T-helper 1 cell treated with Interleukin-12 subunit alpha and Interleukin-12 subunit beta and Interleukin-4 antibody, amounts not matched to agents 30 μg/mL and 1 μg/mL, for 36 hours (primary cell): ENCODE results near the gene RTEL1.
"Not testable (repeated sequence)": the region's sequence is repeated elsewhere in the genome, so short reads cannot be mapped to it uniquely, and the experiment has no call there.

ENCODE experiments used
- H3K27ac Mint-ChIP-seq: one replicate; pipeline ENCODE4 v1.8.0; 2021; ENCODE audit warnings: mild to moderate bottlenecking, mixed read lengths
- H3K27me3 Mint-ChIP-seq: one replicate; pipeline ENCODE4 v1.8.0; 2021; ENCODE audit warnings: low read depth, mixed read lengths
- H3K36me3 Mint-ChIP-seq: one replicate; pipeline ENCODE4 v1.8.0; 2021; ENCODE audit warnings: low read depth, mixed read lengths
- H3K4me1 Mint-ChIP-seq: one replicate; pipeline ENCODE4 v1.8.0; 2021; ENCODE audit warnings: low read depth, mixed read lengths
- H3K4me3 Mint-ChIP-seq: one replicate; pipeline ENCODE4 v1.8.0; 2021; ENCODE audit warnings: mild to moderate bottlenecking, moderate library complexity, mixed read lengths
- H3K9me3 Mint-ChIP-seq: one replicate; pipeline ENCODE4 v1.8.0; 2021; ENCODE audit warnings: mixed read lengths

RTEL1 gene, protein sequence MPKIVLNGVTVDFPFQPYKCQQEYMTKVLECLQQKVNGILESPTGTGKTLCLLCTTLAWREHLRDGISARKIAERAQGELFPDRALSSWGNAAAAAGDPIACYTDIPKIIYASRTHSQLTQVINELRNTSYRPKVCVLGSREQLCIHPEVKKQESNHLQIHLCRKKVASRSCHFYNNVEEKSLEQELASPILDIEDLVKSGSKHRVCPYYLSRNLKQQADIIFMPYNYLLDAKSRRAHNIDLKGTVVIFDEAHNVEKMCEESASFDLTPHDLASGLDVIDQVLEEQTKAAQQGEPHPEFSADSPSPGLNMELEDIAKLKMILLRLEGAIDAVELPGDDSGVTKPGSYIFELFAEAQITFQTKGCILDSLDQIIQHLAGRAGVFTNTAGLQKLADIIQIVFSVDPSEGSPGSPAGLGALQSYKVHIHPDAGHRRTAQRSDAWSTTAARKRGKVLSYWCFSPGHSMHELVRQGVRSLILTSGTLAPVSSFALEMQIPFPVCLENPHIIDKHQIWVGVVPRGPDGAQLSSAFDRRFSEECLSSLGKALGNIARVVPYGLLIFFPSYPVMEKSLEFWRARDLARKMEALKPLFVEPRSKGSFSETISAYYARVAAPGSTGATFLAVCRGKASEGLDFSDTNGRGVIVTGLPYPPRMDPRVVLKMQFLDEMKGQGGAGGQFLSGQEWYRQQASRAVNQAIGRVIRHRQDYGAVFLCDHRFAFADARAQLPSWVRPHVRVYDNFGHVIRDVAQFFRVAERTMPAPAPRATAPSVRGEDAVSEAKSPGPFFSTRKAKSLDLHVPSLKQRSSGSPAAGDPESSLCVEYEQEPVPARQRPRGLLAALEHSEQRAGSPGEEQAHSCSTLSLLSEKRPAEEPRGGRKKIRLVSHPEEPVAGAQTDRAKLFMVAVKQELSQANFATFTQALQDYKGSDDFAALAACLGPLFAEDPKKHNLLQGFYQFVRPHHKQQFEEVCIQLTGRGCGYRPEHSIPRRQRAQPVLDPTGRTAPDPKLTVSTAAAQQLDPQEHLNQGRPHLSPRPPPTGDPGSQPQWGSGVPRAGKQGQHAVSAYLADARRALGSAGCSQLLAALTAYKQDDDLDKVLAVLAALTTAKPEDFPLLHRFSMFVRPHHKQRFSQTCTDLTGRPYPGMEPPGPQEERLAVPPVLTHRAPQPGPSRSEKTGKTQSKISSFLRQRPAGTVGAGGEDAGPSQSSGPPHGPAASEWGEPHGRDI (N-terminal part only)

GRCh38 chr20:63657937-63658748, at the start of gene RTEL1:
RTEL1 (plus strand) TSS chr20:63658312; CDS start chr20:63659403, 1,091 bp downstream.
- H3K4me3 Mint-ChIP-seq: peak within 1 kb of the TSS; percentile 89
- H3K9me3 Mint-ChIP-seq: no peaks in the 10 kb centered on the region
- peak within 1 kb of the TSS; percentile 93 for H3K27ac Mint-ChIP-seq
- H3K27me3 Mint-ChIP-seq: peaks cover 9% of the 10 kb centered on the region
- H3K36me3 Mint-ChIP-seq: peaks cover 5% of the 10 kb centered on the region
- H3K4me1 Mint-ChIP-seq: peaks cover 24% of the 10 kb centered on the region

DNA sequence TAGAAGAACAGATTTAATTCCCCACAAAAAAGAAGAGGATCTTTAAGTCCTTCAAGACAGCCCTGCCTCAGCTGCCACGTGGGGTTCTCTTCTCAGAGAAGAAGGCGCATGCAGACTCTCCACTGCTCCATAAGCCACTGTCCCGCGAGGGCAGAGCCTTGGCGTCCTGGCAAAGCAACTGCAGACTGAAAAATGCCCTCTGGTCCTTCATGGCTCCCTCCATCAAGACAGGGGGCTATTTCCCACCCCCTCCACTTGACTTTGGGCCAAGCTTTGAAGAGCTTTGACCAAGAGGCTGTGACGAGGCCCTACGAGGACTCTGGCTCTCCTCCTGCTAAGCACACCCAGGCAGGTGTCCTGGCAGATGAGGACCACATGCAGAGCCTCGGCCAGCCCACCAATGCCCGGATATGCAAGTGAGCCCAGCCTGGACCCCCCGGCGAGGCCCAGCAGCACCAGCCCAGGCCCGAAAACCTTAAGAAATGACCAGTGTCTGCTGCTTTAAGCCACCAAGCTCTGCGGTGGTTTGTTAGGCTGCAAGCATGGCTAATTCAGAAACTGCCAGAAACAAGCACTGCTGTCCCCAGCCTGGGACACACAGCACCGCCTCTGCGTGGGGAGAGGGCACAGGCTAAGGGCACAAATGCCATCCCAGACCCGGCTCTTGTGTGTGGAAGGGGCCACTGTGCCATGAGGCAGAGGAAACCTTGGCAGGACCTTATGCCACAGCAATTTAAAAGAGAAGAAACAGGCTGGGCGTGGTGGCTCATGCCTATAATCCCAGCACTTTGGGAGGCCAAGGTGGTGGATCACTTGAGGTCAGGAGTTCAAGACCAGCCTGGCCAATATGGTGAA, 47.3 kb upstream of the RTEL1 start:
- H3K4me1 Mint-ChIP-seq: no peaks in the 10 kb centered on the region
- no peak overlapping the region for H3K4me3 Mint-ChIP-seq
- H3K27me3 Mint-ChIP-seq: no peaks in the 10 kb centered on the region
- H3K36me3 Mint-ChIP-seq: peaks cover 18% of the 10 kb centered on the region
- H3K9me3 Mint-ChIP-seq: no peaks in the 10 kb centered on the region
- no peak overlapping the region for H3K27ac Mint-ChIP-seq

DNA sequence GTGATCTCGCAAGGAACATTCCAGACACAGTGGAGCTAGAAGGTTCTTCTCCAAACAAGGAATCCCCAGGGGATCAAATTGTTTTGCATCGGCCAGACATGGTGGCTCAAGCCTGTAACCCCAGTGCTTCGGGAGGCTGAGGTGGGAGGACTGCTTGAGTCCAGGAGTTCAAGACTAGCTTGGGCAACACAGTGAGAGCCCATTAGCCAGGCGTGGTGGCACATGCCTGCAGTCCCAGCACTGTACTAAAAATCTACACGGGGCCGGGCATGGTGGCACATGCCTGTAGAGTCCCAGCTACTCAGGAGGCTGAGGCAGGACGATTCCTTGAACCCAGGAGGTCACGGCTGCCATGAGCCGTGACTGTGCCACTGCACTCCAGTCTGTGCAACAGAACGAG, 46.5 kb upstream of the RTEL1 start:
- no peaks in the 10 kb centered on the region for H3K9me3 Mint-ChIP-seq
- no peaks in the 10 kb centered on the region for H3K27me3 Mint-ChIP-seq
- peaks cover 23% of the 10 kb centered on the region for H3K36me3 Mint-ChIP-seq
- no peak overlapping the region for H3K27ac Mint-ChIP-seq
- H3K4me1 Mint-ChIP-seq: no peaks in the 10 kb centered on the region
- H3K4me3 Mint-ChIP-seq: no peak overlapping the region

DNA sequence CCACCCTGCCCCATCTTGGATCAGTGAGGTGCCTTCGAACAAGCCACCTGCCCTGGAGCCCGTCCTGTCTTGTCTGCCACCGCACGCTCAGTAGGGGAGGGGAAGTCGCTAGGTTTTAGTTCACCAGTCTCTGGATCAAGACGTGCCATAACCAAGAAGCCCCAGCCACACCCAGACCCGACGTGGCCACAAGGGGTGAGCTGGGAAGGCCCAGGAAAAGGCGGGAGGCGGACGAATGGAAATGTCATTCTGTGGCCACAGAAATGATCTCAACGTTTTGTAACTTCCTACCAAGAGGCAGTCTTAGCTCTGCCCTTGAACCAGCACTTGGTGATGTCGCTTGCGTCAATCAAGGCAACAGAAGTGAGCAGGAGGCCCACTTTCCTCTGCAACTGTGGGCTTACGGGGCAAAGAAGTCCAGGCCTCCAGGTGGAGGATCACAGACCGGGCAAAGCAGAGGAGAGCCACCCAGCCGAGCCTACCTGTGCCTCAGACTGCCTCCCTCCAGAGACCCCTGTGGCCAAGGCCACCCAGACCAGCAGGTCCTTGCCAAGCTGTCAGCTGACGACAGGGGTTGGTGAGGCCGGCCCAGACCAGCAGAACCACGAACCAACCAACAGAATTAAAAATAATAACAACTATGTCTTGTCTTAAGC, 45.7 kb upstream of the RTEL1 start:
- Mint-ChIP-seq H3K36me3 (peaks cover 27% of the 10 kb centered on the region), H3K9me3 (no peaks in the 10 kb centered on the region), H3K4me1 (no peaks in the 10 kb centered on the region), H3K4me3 (no peak overlapping the region), H3K27ac (no peak overlapping the region), H3K27me3 (no peaks in the 10 kb centered on the region)

DNA sequence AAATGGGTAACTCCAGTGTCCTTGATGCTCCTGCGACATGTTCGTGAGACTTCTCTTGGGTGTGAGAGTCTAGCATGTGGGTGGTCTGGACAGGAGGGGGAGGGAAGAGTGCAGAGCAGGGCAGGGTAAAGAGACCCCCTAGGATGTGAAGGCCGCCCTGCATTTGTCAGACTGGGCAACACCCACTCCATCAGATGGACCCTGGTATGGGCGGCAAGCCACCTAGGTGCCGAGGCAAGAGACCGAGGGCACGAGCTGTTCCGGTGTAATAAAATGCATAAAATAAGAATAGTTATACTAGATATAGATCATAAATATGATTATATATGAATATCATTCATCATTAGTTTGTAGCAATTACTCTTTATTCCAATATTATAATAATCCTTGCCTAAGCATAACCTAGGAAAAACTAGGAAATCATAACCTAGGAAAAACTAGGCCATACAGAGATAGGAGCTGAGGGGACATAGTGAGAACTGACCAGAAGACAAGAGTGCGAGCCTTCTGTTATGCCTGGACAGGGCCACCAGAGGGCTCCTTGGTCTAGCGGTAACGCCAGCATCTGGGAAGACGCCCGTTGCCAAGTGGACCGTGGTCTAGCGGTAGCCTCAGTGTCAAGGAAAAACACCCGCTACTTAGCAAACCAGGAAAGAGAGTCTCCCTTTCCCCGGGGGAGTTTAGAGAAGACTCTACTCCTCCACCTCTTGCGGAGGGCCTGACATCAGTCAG, 44.1 kb upstream of the RTEL1 start:
- not testable (repeated sequence) for H3K27me3 Mint-ChIP-seq, H3K9me3 Mint-ChIP-seq, H3K27ac Mint-ChIP-seq, H3K4me1 Mint-ChIP-seq, H3K4me3 Mint-ChIP-seq
- peaks cover 36% of the 10 kb centered on the region for H3K36me3 Mint-ChIP-seq

GRCh38 chr20:63617092-63617875, 40.8 kb upstream of the RTEL1 start:
- Mint-ChIP-seq H3K27ac (no peak overlapping the region), H3K4me3 (no peak overlapping the region), H3K4me1 (peaks cover 3% of the 10 kb centered on the region), H3K9me3 (no peaks in the 10 kb centered on the region), H3K27me3 (no peaks in the 10 kb centered on the region), H3K36me3 (peaks cover 36% of the 10 kb centered on the region)

GRCh38 chr20:63617876-63618265, 40.2 kb upstream of the RTEL1 start:
- H3K4me1 Mint-ChIP-seq: peaks cover 5% of the 10 kb centered on the region
- H3K27ac Mint-ChIP-seq: no peak overlapping the region
- H3K27me3 Mint-ChIP-seq: no peaks in the 10 kb centered on the region
- H3K36me3 Mint-ChIP-seq: peaks cover 35% of the 10 kb centered on the region
- H3K9me3 Mint-ChIP-seq: no peaks in the 10 kb centered on the region
- H3K4me3 Mint-ChIP-seq: no peak overlapping the region

- H3K27me3 Mint-ChIP-seq: no peaks in the 10 kb centered on the region
- no peak overlapping the region for H3K27ac Mint-ChIP-seq
- peaks cover 6% of the 10 kb centered on the region for H3K4me1 Mint-ChIP-seq
- no peak overlapping the region for H3K4me3 Mint-ChIP-seq
- H3K9me3 Mint-ChIP-seq: no peaks in the 10 kb centered on the region
- peaks cover 31% of the 10 kb centered on the region for H3K36me3 Mint-ChIP-seq
Observed at GRCh38 chr20:63618291-63618980, 39.7 kb upstream of the RTEL1 start.

GRCh38 chr20:63619086-63619485, 39.0 kb upstream of the RTEL1 start:
- peaks cover 29% of the 10 kb centered on the region for H3K36me3 Mint-ChIP-seq
- peaks cover 6% of the 10 kb centered on the region for H3K4me1 Mint-ChIP-seq
- H3K4me3 Mint-ChIP-seq: no peak overlapping the region
- H3K27me3 Mint-ChIP-seq: no peaks in the 10 kb centered on the region
- no peaks in the 10 kb centered on the region for H3K9me3 Mint-ChIP-seq
- H3K27ac Mint-ChIP-seq: no peak overlapping the region

DNA sequence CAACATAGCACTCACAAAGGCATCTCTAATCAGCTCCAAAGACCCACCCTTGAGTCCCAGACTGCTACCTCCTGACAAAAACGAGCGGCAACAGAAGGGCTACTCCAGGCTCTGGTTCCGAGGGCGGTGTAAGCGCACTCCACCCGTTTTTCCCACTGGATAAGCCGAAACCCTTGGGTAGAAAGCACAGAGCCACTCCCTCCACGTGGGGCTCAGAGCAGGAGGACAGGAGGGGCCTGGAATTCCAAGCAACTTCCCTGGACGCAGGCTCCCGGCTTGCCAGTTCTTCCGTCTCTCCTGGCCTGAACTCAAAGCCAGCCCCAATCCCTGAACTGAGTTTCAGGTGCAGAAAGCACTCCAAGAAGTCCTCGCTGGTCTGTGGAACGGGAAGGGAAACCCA, 38.6 kb upstream of the RTEL1 start:
- Mint-ChIP-seq H3K4me3 (no peak overlapping the region), H3K27me3 (no peaks in the 10 kb centered on the region), H3K36me3 (peaks cover 26% of the 10 kb centered on the region)

GRCh38 chr20:63620991-63621390, 37.1 kb upstream of the RTEL1 start:
- no peaks in the 10 kb centered on the region for H3K27me3 Mint-ChIP-seq
- no peak overlapping the region for H3K27ac Mint-ChIP-seq
- H3K36me3 Mint-ChIP-seq: peaks cover 20% of the 10 kb centered on the region
- no peak overlapping the region for H3K4me3 Mint-ChIP-seq
- H3K4me1 Mint-ChIP-seq: peaks cover 12% of the 10 kb centered on the region
- no peaks in the 10 kb centered on the region for H3K9me3 Mint-ChIP-seq

More for the DNA sequence above, 38.6 kb upstream of the RTEL1 start:
- H3K9me3 Mint-ChIP-seq: no peaks in the 10 kb centered on the region
- peaks cover 6% of the 10 kb centered on the region for H3K4me1 Mint-ChIP-seq
- no peak overlapping the region for H3K27ac Mint-ChIP-seq
